Stimulated activated CD4-positive, alpha-beta T cell treated with anti-CD3 and anti-CD28 coated beads, Interleukin-15, amount 100 ng/mL, for 48 hours (primary cell): ENCODE measurements around the gene CENPE.
A peak's percentile ranks its signal among the peaks of the same experiment; 100 is the strongest.
"Not testable (repeated sequence)": the region's sequence is repeated elsewhere in the genome, so short reads cannot be mapped to it uniquely, and the experiment has no call there.

Experiments used
- DNase-seq, 2 donors: peaks; one replicate each; pipeline ENCODE4 v3.0.0-alpha.2; 2020; ENCODE audit warnings: low read depth in 2 of 2

Gene CENPE

GRCh38 chr4:103198111-103198765 is at the start of gene CENPE:
Gene CENPE, minus strand, starts transcription at chr4:103198343. Its CDS starts 24 bp downstream, at chr4:103198319.
- peak; percentile 69 to 79 for DNase-seq

GRCh38 chr4:103244251-103244650 is 46.1 kb upstream of the CENPE start:
- DNase-seq = no peak

- not testable (repeated sequence) for DNase-seq
Observed at GRCh38 chr4:103230938-103231337, 32.8 kb upstream of the CENPE start.

- DNase-seq = not testable (repeated sequence)
Observed at GRCh38 chr4:103223556-103223955, 25.4 kb upstream of the CENPE start.

GRCh38 chr4:103207673-103208072 is 9.5 kb upstream of the CENPE start:
- no peak for DNase-seq

- DNase-seq = no peak
Observed at GRCh38 chr4:103204111-103204510, 6.0 kb upstream of the CENPE start.

GRCh38 chr4:103201724-103202123 is 3.6 kb upstream of the CENPE start:
- no peak for DNase-seq

- no peak for DNase-seq
Observed at GRCh38 chr4:103201253-103201652, 3.1 kb upstream of the CENPE start.

GRCh38 chr4:103199009-103199408 is 866 bp upstream of the CENPE start:
- DNase-seq = no peak

- DNase-seq = peak in 1 of 2 donors; percentile 3
Observed at GRCh38 chr4:103197765-103198110, 405 bp downstream of the CENPE start.

- no peak for DNase-seq
Observed at GRCh38 chr4:103193457-103193856, 4.7 kb downstream of the CENPE start.

- no peak for DNase-seq
Observed at GRCh38 chr4:103171006-103171405, 27.1 kb downstream of the CENPE start.

GRCh38 chr4:103169750-103170149 is 28.4 kb downstream of the CENPE start:
- DNase-seq = not testable (repeated sequence)

- no peak for DNase-seq
Observed at GRCh38 chr4:103168993-103169392, 29.1 kb downstream of the CENPE start.

- DNase-seq = no peak
Observed at GRCh38 chr4:103162176-103162575, 36.0 kb downstream of the CENPE start.

GRCh38 chr4:103158760-103159159 is 39.4 kb downstream of the CENPE start:
- no peak for DNase-seq

GRCh38 chr4:103156106-103156505 is 42.0 kb downstream of the CENPE start:
- DNase-seq = no peak

GRCh38 chr4:103152381-103152780 is 45.8 kb downstream of the CENPE start:
- no peak for DNase-seq

- no peak for DNase-seq
Observed at GRCh38 chr4:103150677-103151076, 47.5 kb downstream of the CENPE start.

- no peak for DNase-seq
Observed at GRCh38 chr4:103144926-103145325, 53.2 kb downstream of the CENPE start.

- no peak for DNase-seq
Observed at GRCh38 chr4:103137446-103137827, 60.7 kb downstream of the CENPE start.

GRCh38 chr4:103136671-103137445 is 61.3 kb downstream of the CENPE start:
- DNase-seq = no peak

- DNase-seq = no peak
Observed at GRCh38 chr4:103129174-103129573, 69.0 kb downstream of the CENPE start.
